GM18508 (cell line): Measurements from ENCODE around the gene SPINT2.
"Not testable (repeated sequence)": the region's sequence is repeated elsewhere in the genome, so short reads cannot be mapped to it uniquely, and the experiment has no call there.

ENCODE experiments used
- ATAC-seq: cut with Tn5 transposase; IDR thresholded peaks from one replicate; pipeline ENCODE4 v1.9.1; 2021; ENCODE audit warnings: moderate number of reproducible peaks; ENCODE audit not compliant: insufficient read depth, unreplicated experiment

SPINT2 gene

GRCh38 chr19:38264486-38265212 is at the start of gene SPINT2:
TSS of gene SPINT2 (plus strand) at chr19:38264573. CDS start at chr19:38264893, 320 bp downstream.
- no peak for ATAC-seq

DNA sequence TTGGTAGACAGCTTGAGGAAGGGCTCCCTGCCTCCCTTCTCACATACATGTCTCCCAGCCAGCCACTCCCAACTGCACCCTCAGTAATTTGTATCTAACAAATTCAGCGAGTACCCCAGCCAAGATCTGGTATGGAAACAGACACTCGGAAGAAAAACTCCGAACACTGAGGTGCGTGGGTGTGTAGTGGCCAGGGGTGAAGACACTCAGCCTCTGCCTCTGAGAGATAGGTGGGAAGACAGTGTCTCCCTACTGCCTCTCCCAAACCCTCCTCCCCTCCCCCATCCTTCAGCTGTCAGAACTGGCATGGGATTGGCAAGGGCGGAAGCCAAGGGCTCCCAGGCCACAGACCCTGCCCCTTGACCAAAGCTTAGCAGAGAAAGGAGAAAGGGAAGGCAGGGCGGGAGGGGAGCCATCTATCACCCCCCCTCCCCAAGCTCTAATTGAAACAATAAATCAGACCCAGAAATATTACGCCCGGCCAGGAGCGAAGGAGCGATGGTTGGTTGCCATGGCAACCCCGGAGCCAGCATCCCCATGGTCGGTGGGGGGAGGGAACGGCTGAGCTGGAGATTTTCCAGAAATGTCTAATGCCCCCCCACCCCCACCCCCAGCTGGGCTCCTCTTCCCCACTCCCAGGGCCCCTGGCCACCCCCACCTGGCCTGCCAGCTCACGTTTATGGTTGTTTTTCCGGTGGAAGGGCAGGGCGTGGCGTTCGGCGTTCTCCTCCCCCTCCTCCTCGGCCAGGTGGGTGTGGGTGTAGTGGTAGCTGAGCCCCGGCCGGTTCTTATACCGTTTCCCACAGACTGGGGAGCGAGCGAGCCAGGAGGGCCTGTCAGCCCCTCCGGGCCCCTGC is 47.4 kb upstream of the SPINT2 start:
- ATAC-seq = no peak

DNA sequence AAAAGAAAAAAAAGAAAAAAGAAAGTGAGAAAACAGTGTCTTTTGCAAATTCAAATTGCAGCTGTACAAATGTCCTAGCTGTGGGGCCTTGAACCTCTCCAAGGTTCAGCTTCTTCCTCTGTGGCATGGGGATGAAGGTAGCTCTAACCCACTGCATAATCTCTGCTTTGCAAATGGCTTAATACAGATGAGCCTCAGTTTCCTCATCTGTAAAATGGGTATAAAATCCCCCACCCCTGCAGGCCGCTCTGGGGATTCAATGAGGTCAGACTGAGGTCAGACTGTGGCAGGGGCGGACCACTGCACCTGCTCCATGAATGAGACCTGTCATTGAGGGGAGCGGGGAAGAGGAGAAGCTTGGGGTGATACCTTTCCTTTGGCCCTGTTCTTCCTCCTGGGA is 46.2 kb upstream of the SPINT2 start:
- ATAC-seq = no peak

- ATAC-seq = no peak
Measured at GRCh38 chr19:38219221-38219620, 45.2 kb upstream of the SPINT2 start.

DNA sequence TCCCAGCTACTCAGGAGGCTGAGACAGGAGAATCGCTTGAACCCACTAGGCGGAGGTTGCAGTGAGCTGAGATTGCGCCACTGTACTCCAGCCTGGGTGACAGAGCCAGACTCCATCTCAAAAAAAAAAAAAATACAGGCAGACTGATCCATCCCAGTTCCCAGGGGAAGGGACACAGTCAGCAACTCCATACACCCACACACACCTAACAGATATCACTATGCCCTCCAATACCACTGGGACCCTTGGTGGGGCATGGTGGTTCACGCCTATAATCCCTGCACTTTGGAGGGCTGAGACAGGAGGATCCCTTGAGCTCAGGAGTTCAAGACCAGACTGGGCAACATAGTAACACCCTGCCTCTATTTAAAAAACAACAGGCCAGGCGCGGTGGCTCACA is 43.0 kb upstream of the SPINT2 start:
- ATAC-seq = no peak

GRCh38 chr19:38221919-38222830 is 42.2 kb upstream of the SPINT2 start:
- no peak for ATAC-seq

GRCh38 chr19:38223119-38223523 is 41.3 kb upstream of the SPINT2 start:
- no peak for ATAC-seq

DNA sequence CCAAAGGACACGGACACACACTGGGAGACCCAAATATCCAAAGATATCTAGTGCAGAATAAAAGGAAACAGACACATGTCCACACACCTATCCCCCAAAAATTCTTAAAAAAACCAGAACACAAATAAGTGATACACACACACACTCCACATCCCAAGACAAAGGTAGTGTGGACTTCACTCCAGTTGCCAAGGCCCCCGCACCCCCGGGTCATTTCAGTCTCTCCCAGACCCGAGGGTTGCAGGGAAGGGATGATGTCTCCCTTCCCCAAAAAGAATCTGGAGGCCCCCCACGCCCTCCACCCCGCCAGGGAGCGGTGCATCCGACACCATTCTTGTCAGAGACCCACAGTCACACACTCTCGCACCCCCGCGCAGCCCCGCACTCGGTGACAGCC is 40.8 kb upstream of the SPINT2 start:
- ATAC-seq = no peak

GRCh38 chr19:38224014-38224862 is 40.1 kb upstream of the SPINT2 start, which contains the start of gene DPF1:
TSS of gene DPF1 (minus strand) at chr19:38224222. CDS start at chr19:38224142, 80 bp downstream.
- ATAC-seq = no peak

- ATAC-seq = not testable (repeated sequence)
Measured at GRCh38 chr19:38224863-38225218, 39.5 kb upstream of the SPINT2 start.

DNA sequence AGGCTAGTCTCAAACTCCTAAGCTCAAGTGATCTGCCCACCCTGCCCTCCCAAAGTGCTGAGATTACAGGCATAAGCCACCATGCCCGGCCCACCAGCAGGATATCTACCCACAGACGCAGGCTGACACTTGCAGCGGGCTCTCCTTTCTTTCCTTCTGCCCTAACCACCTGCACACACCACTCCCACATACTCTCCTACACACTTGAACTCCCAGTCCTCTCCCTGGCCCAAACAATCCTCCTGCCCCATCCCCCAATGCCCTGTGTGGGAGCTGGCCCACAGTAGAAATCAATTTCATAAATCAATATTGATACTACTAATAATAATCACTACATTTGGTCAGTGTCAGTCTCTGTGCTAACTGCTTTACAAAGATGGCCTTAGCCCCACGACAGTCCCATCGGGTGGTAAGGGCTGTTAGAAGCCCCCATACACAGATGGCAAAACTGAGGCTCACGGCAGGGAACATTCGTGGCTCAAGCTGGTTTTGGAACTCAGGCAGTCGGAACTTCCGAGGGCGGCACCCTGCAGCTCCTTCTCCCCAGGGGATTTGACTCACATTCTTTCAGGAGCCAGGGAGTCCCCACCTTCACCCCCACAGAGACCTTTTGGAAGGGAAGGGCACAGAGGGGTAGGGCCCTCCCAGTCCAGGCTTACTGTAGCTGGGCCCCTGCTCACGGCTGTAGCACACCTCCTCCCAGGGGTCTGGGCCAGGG is 36.9 kb upstream of the SPINT2 start:
- ATAC-seq = no peak

GRCh38 chr19:38228005-38228377 is 36.4 kb upstream of the SPINT2 start:
- ATAC-seq = no peak

DNA sequence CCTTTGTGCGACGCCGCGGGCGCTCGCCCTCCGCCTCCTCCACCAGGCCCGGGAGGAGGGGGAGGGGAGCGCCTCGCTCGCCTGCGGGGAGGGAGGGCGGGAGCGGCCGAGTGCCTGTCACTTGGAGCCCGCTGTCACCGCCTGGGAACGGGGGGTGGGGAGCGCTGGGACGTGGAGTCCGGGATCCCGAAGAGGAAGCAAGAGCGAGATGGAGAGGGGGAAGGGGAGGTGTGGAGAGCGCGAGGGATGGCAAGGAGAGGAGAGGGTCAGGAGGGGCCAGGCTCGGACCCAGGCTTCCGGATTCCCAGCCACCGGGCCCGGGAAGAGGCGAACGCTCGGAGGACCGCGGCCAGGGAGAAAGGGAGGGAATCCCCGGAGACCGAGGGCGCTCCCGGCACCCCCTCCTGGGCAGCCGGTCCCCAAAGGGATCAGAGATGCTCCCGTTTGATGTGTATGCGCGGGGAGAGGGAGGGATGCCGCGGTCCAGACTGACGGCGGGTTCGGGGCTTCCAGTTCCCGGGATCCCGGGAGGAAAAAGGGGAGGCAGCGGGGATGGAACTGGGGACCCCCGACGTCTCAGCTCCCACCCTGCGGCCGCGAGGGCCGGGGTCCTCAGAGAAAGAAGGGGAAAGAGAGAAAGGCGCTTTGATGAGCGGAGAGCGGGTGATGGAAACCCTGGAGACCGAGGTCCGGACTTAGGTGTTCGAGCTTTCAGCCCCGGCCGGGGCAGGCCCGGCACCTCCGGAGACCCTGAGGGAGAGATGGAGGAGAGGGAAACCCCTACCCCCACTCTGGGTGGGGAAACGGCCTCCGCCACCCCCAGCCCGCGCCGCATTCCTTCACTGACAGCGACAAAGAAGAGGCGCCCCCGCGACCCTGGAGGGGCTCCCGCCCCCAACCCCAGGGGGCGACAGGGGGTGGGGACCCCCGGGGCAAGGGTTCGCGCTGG is 35.6 kb upstream of the SPINT2 start:
- no peak for ATAC-seq

GRCh38 chr19:38229585-38230073 is 34.7 kb upstream of the SPINT2 start:
- ATAC-seq = no peak

DNA sequence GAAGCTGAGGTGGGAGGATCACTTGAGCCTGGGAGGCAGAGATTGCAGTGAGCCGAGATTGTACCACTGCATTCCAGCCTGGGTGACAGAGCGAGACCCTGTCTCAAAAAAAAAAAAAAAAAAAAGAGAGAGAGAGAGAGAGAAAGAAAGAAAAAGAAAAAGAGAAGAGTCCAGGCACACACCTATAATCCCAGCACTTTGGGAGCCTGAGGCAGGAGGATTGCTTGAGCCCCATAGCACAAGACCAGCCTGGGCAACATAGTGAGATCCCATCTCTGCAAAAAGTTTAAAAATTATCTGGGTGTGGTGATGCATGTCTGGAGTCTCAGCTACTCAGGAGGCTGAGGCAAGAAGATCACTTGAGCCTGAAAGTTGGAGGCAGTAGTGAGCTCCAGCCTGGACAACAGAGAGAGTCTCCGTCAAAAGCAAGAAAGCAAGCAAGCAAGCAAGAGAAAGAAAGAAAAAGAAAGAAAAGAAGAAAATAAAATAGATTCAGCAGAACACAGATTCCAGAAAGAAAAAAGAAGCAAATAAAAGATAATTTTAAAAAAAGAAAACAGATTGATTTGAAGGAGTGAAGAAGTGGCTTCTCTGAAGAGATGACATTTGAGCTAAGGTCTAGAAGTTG is 33.8 kb upstream of the SPINT2 start:
- ATAC-seq = not testable (repeated sequence)

GRCh38 chr19:38231918-38232317 is 32.5 kb upstream of the SPINT2 start:
- no peak for ATAC-seq

- no peak for ATAC-seq
Measured at GRCh38 chr19:38233740-38234251, 30.6 kb upstream of the SPINT2 start.
